Activated T-cell treated with anti-CD3 and anti-CD28 coated beads, Interleukin-2, amount 50 U/mL, for 72 hours (primary cell): Measurements from ENCODE around the gene C14orf180. TPM values are rescaled to one million over a fixed set of nuclear protein-coding genes. Genes with fewer than 3 reads are reported as not detected.
A peak's percentile ranks its signal among the peaks of the same experiment; 100 is the strongest.

Experiments
- ATAC-seq, 2 donors: fragments of 150-1000 bp; cut with Tn5 transposase; replicated peaks in 1 of 2; 2 replicates each; pipeline ENCODE4 v1.10.0; 2021; ENCODE audit warnings: moderate library complexity in 2 of 2, mild to moderate bottlenecking in 1 of 2
- DNase-seq, 2 donors: peaks; one replicate each; pipeline ENCODE4 v3.0.0; 2021 to 2022; ENCODE audit warnings: mixed read lengths in 1 of 2
- H3K27ac Mint-ChIP-seq: one replicate; pipeline ENCODE4 v1.8.0; 2022; ENCODE audit warnings: mild to moderate bottlenecking, moderate library complexity, mixed read lengths
- H3K27me3 Mint-ChIP-seq: one replicate; pipeline ENCODE4 v1.8.0; 2022; ENCODE audit warnings: low read depth, mixed read lengths
- H3K36me3 Mint-ChIP-seq, 2 donors: one replicate each; pipeline ENCODE4 v1.8.0; 2022; ENCODE audit warnings: mixed read lengths in 2 of 2, mild to moderate bottlenecking in 1 of 2; ENCODE audit not compliant: insufficient read depth in 2 of 2
- H3K4me1 Mint-ChIP-seq: one replicate; pipeline ENCODE4 v1.8.0; 2022; ENCODE audit warnings: low read depth, mixed read lengths
- H3K4me3 Mint-ChIP-seq, 2 donors: one replicate each; pipeline ENCODE4 v1.8.0; 2022; ENCODE audit warnings: mild to moderate bottlenecking in 2 of 2, mixed read lengths in 2 of 2, moderate library complexity in 2 of 2
- H3K9me3 Mint-ChIP-seq, 2 donors: one replicate each; pipeline ENCODE4 v1.8.0; 2022; ENCODE audit warnings: mixed read lengths in 2 of 2
- total RNA-seq, 2 donors: library from RNA; stranded (reverse); gene quantifications; one replicate each; pipeline ENCODE4 v1.2.3, GENCODE V29; 2022

Gene C14orf180
- total RNA-seq, 2 donors from 2014 or later = not detected

GRCh38 chr14:104600805-104601204 lies 21.2 kb downstream of the C14orf180 start:
- peaks cover 6% of the 10 kb centered on the region for H3K4me1 Mint-ChIP-seq
- no peak overlapping the region for H3K4me3 Mint-ChIP-seq
- peaks cover 32% of the 10 kb centered on the region for H3K27me3 Mint-ChIP-seq
- no peaks in the 10 kb centered on the region for H3K36me3 Mint-ChIP-seq
- H3K9me3 Mint-ChIP-seq = no peaks in the 10 kb centered on the region
- ATAC-seq (no peak), DNase-seq (no peak)
- no peak overlapping the region for H3K27ac Mint-ChIP-seq

GRCh38 chr14:104601786-104602185 lies 22.2 kb downstream of the C14orf180 start:
- Mint-ChIP-seq H3K27ac (no peak overlapping the region), H3K4me3 (no peak overlapping the region), H3K27me3 (peaks cover 34% of the 10 kb centered on the region), H3K9me3 (no peaks in the 10 kb centered on the region), H3K4me1 (peaks cover 6% of the 10 kb centered on the region), H3K36me3 (no peaks in the 10 kb centered on the region)
- no peak for ATAC-seq
- no peak for DNase-seq

- H3K36me3 Mint-ChIP-seq = no peaks in the 10 kb centered on the region
- H3K9me3 Mint-ChIP-seq = no peaks in the 10 kb centered on the region
- ATAC-seq = no peak
- H3K4me1 Mint-ChIP-seq = peaks cover 6% of the 10 kb centered on the region
- DNase-seq = no peak
- H3K4me3 Mint-ChIP-seq = no peak overlapping the region
- H3K27ac Mint-ChIP-seq = no peak overlapping the region
- peaks cover 34% of the 10 kb centered on the region for H3K27me3 Mint-ChIP-seq
Observed at GRCh38 chr14:104602315-104602932, 22.9 kb downstream of the C14orf180 start.

- H3K4me3 Mint-ChIP-seq = no peak overlapping the region
- no peak overlapping the region for H3K27ac Mint-ChIP-seq
- peaks cover 34% of the 10 kb centered on the region for H3K27me3 Mint-ChIP-seq
- no peak for ATAC-seq
- no peaks in the 10 kb centered on the region for H3K9me3 Mint-ChIP-seq
- DNase-seq = no peak
- H3K4me1 Mint-ChIP-seq = peaks cover 6% of the 10 kb centered on the region
- H3K36me3 Mint-ChIP-seq = no peaks in the 10 kb centered on the region
Observed at GRCh38 chr14:104602933-104603325, 23.4 kb downstream of the C14orf180 start.

GRCh38 chr14:104603711-104604401 lies 24.3 kb downstream of the C14orf180 start:
- no peaks in the 10 kb centered on the region for H3K36me3 Mint-ChIP-seq
- peaks cover 34% of the 10 kb centered on the region for H3K27me3 Mint-ChIP-seq
- no peak overlapping the region for H3K27ac Mint-ChIP-seq
- DNase-seq (no peak), ATAC-seq (no peak)
- H3K4me1 Mint-ChIP-seq = peaks cover 6% of the 10 kb centered on the region
- H3K4me3 Mint-ChIP-seq = peak overlapping the region in 1 of 2 donors; percentile 61
- H3K9me3 Mint-ChIP-seq = no peaks in the 10 kb centered on the region

GRCh38 chr14:104604458-104605449 lies 25.2 kb downstream of the C14orf180 start, which contains the start of gene TMEM179:
TMEM179 (minus strand) TSS chr14:104604772; CDS start chr14:104604741, 31 bp downstream.
- peak in 1 of 2 donors; percentile 38 for ATAC-seq
- Mint-ChIP-seq H3K27me3 (peaks cover 34% of the 10 kb centered on the region), H3K4me1 (peaks cover 6% of the 10 kb centered on the region), H3K36me3 (no peaks in the 10 kb centered on the region), H3K4me3 (peak within 1 kb of the TSS; percentile 47 to 62), H3K27ac (no peak within 1 kb of the TSS), H3K9me3 (no peaks in the 10 kb centered on the region)
- DNase-seq = peak in 1 of 2 donors; percentile 21

GRCh38 chr14:104609666-104610065 lies 30.1 kb downstream of the C14orf180 start:
- no peak overlapping the region for H3K27ac Mint-ChIP-seq
- peaks cover 27% of the 10 kb centered on the region for H3K27me3 Mint-ChIP-seq

GRCh38 chr14:104610749-104611310 lies 31.3 kb downstream of the C14orf180 start:
- ATAC-seq = no peak
- no peaks in the 10 kb centered on the region for H3K36me3 Mint-ChIP-seq
- peaks cover 16% of the 10 kb centered on the region for H3K27me3 Mint-ChIP-seq
- no peaks in the 10 kb centered on the region for H3K4me1 Mint-ChIP-seq
- H3K27ac Mint-ChIP-seq = no peak overlapping the region
- peaks cover 2 to 4% of the 10 kb centered on the region in 2 donors for H3K9me3 Mint-ChIP-seq
- no peak for DNase-seq
- H3K4me3 Mint-ChIP-seq = no peak overlapping the region

More at GRCh38 chr14:104609666-104610065, 30.1 kb downstream of the C14orf180 start:
- DNase-seq (no peak), ATAC-seq (no peak)
- H3K36me3 Mint-ChIP-seq = no peaks in the 10 kb centered on the region
- no peaks in the 10 kb centered on the region for H3K4me1 Mint-ChIP-seq
- H3K9me3 Mint-ChIP-seq = peaks cover 2 to 4% of the 10 kb centered on the region in 2 donors
- H3K4me3 Mint-ChIP-seq = no peak overlapping the region

- Mint-ChIP-seq H3K27me3 (peaks cover 19% of the 10 kb centered on the region), H3K36me3 (no peaks in the 10 kb centered on the region), H3K4me1 (no peaks in the 10 kb centered on the region), H3K4me3 (no peak overlapping the region), H3K9me3 (peaks cover 2 to 4% of the 10 kb centered on the region in 2 donors), H3K27ac (no peak overlapping the region)
- ATAC-seq (no peak), DNase-seq (no peak)
Observed at GRCh38 chr14:104611881-104612280, 32.3 kb downstream of the C14orf180 start.

- Mint-ChIP-seq H3K36me3 (no peaks in the 10 kb centered on the region), H3K4me1 (no peaks in the 10 kb centered on the region), H3K9me3 (peaks cover 2 to 4% of the 10 kb centered on the region in 2 donors), H3K27ac (no peak overlapping the region), H3K4me3 (no peak overlapping the region), H3K27me3 (peaks cover 34% of the 10 kb centered on the region)
- ATAC-seq = no peak
- DNase-seq = no peak
Observed at GRCh38 chr14:104614126-104614812, 34.7 kb downstream of the C14orf180 start.

- no peak overlapping the region for H3K4me3 Mint-ChIP-seq
- peaks cover 14% of the 10 kb centered on the region for H3K27me3 Mint-ChIP-seq
- no peaks in the 10 kb centered on the region for H3K4me1 Mint-ChIP-seq
- ATAC-seq = no peak
- DNase-seq = no peak
- H3K27ac Mint-ChIP-seq = no peak overlapping the region
- peaks cover 6 to 13% of the 10 kb centered on the region in 2 donors for H3K9me3 Mint-ChIP-seq
- peaks cover 4 to 13% of the 10 kb centered on the region in 2 donors for H3K36me3 Mint-ChIP-seq
Observed at GRCh38 chr14:104624939-104625338, 45.4 kb downstream of the C14orf180 start.

GRCh38 chr14:104632781-104633180 lies 53.2 kb downstream of the C14orf180 start:
- peaks cover 3 to 10% of the 10 kb centered on the region in 2 donors for H3K36me3 Mint-ChIP-seq
- peaks cover 0 to 7% of the 10 kb centered on the region in 2 donors for H3K9me3 Mint-ChIP-seq
- no peak for DNase-seq
- H3K27ac Mint-ChIP-seq = no peak overlapping the region
- H3K4me1 Mint-ChIP-seq = no peaks in the 10 kb centered on the region
- ATAC-seq = no peak
- no peaks in the 10 kb centered on the region for H3K27me3 Mint-ChIP-seq
- no peak overlapping the region for H3K4me3 Mint-ChIP-seq
